Lower leg skin (tissue), 4 donors: ENCODE results near the gene CTSE. TPM values are rescaled to one million over a fixed set of nuclear protein-coding genes. Genes with fewer than 3 reads are reported as not detected.
"Not testable (repeated sequence)": the region's sequence is repeated elsewhere in the genome, so short reads cannot be mapped to it uniquely, and the experiment has no call there.

Source experiments
- DNase-seq, 2 donors: peaks; one replicate each; pipeline ENCODE4 v3.0.0-alpha.2; 2019; ENCODE audit warnings: low spot score in 2 of 2
- H3K4me3 ChIP-seq: fragments of 200-600 bp; sonication (generic); 2 replicates; pipeline ENCODE4 v1.5.1; 2017; ENCODE audit warnings: mild to moderate bottlenecking, low read depth; ENCODE audit not compliant: poor library complexity, severe bottlenecking
- CTCF ChIP-seq, 3 donors: fragments of 450-650 bp; IDR thresholded peaks; one replicate each; pipeline ENCODE4 v1.5.1; 2016; ENCODE audit warnings: antibody characterized with exemption in 3 of 3, mild to moderate bottlenecking in 3 of 3, moderate library complexity in 2 of 3
- POLR2A ChIP-seq, 2 donors: fragments of 450-650 bp; IDR thresholded peaks; one replicate each; pipeline ENCODE4 v1.6.1; 2016 to 2017; ENCODE audit warnings: antibody characterized with exemption in 2 of 2, mild to moderate bottlenecking in 1 of 2, moderate library complexity in 1 of 2
- WGBS, 2 donors: methylation state at CpG; one replicate each; pipeline ENCODE4 v1.1.5; 2018; 5-methylcytosine and 5-hydroxymethylcytosine counted together
- intact Hi-C: fragments of 100-400 bp; cut with DNase I; formaldehyde crosslinking; loops from one replicate; pipeline ENCODE4 v1.15.0; 2023; ENCODE audit warnings: low total_unique reads
- total RNA-seq, 4 donors: library from RNA; depleted of rRNA; stranded (reverse); fragments of >200 nt; gene quantifications; one replicate each; pipeline ENCODE4 v1.1.0, GENCODE V29; 2016

The CTSE gene
- total RNA-seq, 4 donors from 2014 or later = not detected

GRCh38 chr1:206055069-206055625 lies 31.5 kb upstream of the CTSE start:
- intact Hi-C loops, H3K4me3 ChIP-seq, DNase-seq: not testable (repeated sequence)
- WGBS, 2 donors = 96% methylated on average over 12 of the region's 12 CpGs

- H3K4me3 ChIP-seq, intact Hi-C loops: not testable (repeated sequence)
- WGBS, 2 donors = 93 to 97% methylated on average over 4 of the region's 4 CpGs
These were observed 29.9 kb upstream of the CTSE start for GRCh38 chr1:206053616-206054015.

GRCh38 chr1:206052919-206053610 lies 29.4 kb upstream of the CTSE start, which contains the start of gene RHEX:
TSS of gene RHEX (plus strand) at chr1:206053173. CDS start at chr1:206097829, 44,656 bp downstream.
- H3K4me3 ChIP-seq, DNase-seq, intact Hi-C loops: not testable (repeated sequence)
- WGBS, 2 donors = 84 to 90% methylated on average over 17 of the region's 17 CpGs

More at GRCh38 chr1:206053616-206054015, 29.9 kb upstream of the CTSE start:
- not testable (repeated sequence) for DNase-seq

GRCh38 chr1:206052231-206052865 lies 28.7 kb upstream of the CTSE start:
- H3K4me3 ChIP-seq, intact Hi-C loops, DNase-seq: not testable (repeated sequence)
- 82 to 98% methylated on average over 6 of the region's 8 CpGs for WGBS, 2 donors

GRCh38 chr1:206050655-206051235 lies 27.1 kb upstream of the CTSE start:
- intact Hi-C loops = no loop called here
- no peak for TF ChIP-seq POLR2A (IDR thresholded peaks at IDR 0.05)

GRCh38 chr1:206049919-206050600 lies 26.4 kb upstream of the CTSE start:
- TF ChIP-seq POLR2A (IDR thresholded peaks at IDR 0.05) = no peak
- no peak for TF ChIP-seq CTCF (IDR thresholded peaks at IDR 0.05)
- 87 to 88% methylated on average over 3 of the region's 3 CpGs for WGBS, 2 donors
- no peak overlapping the region for H3K4me3 ChIP-seq
- DNase-seq = no peak
- intact Hi-C loops = no loop called here

More at GRCh38 chr1:206050655-206051235, 27.1 kb upstream of the CTSE start:
- H3K4me3 ChIP-seq = no peak overlapping the region
- WGBS, 2 donors = 51 to 53% methylated on average over 6 of the region's 6 CpGs
- peak in 1 of 2 donors; percentile 17 for DNase-seq

GRCh38 chr1:206049293-206049692 lies 25.6 kb upstream of the CTSE start:
- TF ChIP-seq CTCF (IDR thresholded peaks at IDR 0.05) (no peak), POLR2A (IDR thresholded peaks at IDR 0.05) (no peak)

GRCh38 chr1:206048582-206048981 lies 24.9 kb upstream of the CTSE start:
- no peak for TF ChIP-seq CTCF (IDR thresholded peaks at IDR 0.05)
- TF ChIP-seq POLR2A (IDR thresholded peaks at IDR 0.05) = no peak
- intact Hi-C loops = no loop called here
- H3K4me3 ChIP-seq = no peak overlapping the region
- no peak for DNase-seq
- 78 to 80% methylated on average over 6 of the region's 6 CpGs for WGBS, 2 donors

More at GRCh38 chr1:206049293-206049692, 25.6 kb upstream of the CTSE start:
- intact Hi-C loops = no loop called here
- no peak overlapping the region for H3K4me3 ChIP-seq
- DNase-seq = no peak
